Activated CD4-positive, CD25-positive, alpha-beta regulatory T cell treated with anti-CD3 and anti-CD28 coated beads, Interleukin-2, amount 50 U/mL, for 72 hours (primary cell): ENCODE results near the gene SAMD4B.
"Not testable (repeated sequence)": the region's sequence is repeated elsewhere in the genome, so short reads cannot be mapped to it uniquely, and the experiment has no call there.

Source experiments
- DNase-seq: peaks from one replicate; pipeline ENCODE4 v3.0.0; 2021

Gene SAMD4B

GRCh38 chr19:39372047-39372802, 30.0 kb downstream of the SAMD4B start:
- no peak for DNase-seq

DNA sequence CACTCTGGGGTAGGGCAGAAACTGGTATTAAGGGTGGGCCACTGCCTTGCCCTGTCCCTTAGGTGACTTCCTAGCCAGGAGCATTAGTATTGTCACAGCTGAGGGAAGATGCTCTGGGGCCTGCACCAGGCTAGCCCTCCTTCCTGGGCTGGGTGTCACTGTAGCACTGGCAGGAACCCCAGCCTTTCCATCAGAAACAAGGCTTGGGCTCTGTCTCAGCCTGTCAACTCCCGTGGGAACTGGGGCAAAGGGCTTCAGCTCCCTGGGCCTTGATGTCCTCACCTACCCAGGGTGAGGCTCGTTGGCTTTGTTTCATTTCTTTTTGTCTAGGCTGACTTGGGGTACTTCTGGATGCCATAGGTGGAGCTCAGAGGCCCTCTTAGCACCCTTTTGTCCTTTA, 30.7 kb downstream of the SAMD4B start:
- DNase-seq, result no peak

DNA sequence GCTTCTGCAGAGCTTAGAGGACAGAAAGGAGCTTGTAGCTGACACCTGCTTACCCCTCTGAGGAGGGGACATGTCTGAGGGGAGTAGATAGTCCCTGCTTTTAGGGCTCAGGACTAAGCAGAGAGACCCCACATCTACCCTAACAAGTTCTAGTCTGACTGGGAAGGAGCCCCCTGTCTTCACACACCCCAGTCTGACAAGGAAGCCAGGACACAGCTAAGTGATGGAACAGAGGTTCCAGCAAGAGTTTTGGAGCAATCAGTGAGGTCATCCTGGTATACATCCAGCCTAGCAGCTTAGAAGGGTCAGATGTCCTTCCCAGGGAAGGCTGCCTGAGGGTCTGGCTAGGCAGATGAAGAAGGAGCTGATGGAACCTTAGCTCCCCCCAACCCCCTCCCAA, 33.7 kb downstream of the SAMD4B start:
- DNase-seq, result no peak

- DNase-seq, result no peak
Measured at GRCh38 chr19:39377373-39378362, 35.4 kb downstream of the SAMD4B start.

GRCh38 chr19:39379366-39379765, 37.1 kb downstream of the SAMD4B start:
- DNase-seq, result not testable (repeated sequence)

- DNase-seq, result no peak
Measured at GRCh38 chr19:39379865-39380396, 37.7 kb downstream of the SAMD4B start.

DNA sequence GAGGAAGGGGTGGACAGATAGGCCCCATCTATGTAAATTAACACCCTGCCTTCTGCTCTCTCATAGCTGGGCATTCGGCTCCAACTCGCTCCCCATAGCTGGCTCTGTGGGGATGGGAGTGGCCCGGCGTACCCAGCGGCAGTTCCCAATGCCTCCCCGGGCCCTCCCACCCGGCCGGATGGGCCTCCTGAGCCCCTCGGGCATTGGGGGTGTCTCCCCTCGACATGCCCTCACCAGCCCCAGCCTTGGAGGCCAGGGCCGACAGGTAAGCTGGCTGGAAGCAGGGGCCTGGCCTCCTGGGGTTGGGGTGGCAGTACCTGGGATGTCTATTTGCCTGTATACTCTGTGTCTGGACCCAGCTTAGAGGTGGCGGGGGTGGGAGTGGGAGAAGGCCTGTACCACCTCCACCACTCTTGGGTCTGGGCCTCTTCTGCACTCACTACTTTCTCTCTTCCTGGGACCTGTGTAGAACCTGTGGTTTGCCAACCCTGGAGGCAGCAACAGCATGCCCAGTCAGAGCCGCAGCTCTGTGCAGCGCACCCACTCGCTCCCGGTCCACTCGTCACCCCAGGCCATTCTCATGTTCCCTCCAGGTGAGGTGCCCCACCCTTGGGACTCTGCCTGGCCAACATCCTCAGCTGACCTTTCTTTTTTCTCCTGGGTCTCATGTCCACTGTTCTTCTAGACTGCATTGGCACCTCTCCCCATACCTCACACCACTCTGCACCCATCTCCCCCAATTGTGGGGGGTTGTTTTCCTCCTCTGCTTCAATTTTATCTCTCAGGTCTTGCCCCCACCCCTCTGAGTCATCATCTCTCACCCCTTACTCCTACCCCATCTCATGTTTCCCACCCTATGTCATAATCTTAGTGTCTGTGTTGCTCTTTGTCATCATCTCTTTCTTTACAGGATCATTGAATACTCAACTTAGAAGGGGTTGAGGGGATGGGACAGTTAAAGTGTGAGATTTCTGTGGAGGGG, 38.6 kb downstream of the SAMD4B start:
- no peak for DNase-seq

DNA sequence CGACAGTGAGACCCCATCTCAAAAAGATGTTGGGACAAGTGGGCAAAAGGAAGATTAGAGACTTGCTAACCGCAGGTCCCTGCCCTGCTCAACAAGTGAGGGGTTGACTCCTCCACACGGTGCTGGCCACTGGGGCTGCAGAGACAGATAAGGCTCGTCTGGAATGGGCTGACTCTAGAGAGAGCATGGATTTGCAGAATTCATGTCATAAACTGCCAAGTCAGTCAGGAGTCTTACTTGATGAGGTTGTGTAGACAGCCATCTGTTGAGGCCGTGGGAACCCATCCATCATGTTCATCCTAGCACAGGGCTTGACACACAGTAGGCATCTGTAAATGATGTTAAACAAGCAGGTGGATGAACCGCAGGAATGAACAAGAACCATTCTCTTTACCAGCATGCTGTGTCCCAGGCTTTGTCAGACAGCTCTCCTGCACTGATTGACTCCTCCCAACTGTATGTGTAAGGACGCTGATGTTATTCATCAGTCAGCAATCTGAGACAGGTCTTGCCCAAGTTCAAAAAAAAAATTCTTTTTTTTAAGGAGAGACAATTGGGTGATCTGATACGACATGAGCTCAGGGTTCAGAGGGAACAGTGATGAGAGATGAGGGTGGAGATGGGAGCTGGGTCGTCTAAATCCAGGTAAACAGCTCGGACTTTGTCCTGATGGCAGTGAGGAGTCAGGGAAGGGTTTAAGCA, 39.8 kb downstream of the SAMD4B start:
- DNase-seq, result no peak

- no peak for DNase-seq
Measured at GRCh38 chr19:39382991-39383828, 41.0 kb downstream of the SAMD4B start.

GRCh38 chr19:39384839-39385568, 42.8 kb downstream of the SAMD4B start:
- DNase-seq, result no peak

DNA sequence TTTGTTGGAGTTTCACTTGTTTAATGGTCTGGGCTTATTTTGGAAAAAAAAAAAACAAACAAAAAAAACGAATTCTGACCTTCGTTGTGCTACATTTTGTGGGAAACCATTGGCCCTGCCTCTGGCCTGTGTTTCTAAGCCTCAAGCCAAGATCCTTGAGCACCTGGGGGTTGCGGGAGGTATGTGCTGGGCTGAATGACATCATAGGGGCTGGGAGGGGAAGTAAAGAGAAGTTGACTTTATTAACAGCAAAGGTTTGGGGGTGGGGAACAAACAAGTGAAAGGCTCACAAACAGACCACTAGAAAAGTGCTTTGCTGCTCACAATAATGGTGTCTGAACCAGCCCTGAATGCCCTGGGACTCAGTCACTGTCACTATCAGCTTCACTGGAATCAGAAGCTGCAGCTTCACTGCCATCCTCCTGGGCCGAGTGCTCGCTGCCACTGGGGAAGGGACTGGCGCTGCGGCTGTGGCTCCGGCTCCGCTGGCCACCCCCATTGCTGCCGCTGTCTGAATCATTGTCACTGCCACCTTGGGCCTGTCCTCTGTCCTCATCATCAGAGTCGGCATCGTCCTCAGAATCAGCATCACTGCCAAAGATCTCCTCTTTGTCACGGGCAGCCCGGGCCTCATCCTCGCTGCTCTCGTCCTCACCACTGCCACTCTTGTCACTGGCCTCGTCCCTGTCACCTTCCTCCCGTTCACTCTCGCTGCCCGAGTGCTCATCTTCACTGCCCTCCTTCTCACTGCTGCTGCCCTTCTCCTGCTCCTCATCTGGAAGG, 43.6 kb downstream of the SAMD4B start:
- no peak for DNase-seq

- no peak for DNase-seq
Measured at GRCh38 chr19:39386557-39386956, 44.3 kb downstream of the SAMD4B start.

GRCh38 chr19:39388657-39389056, 46.4 kb downstream of the SAMD4B start:
- no peak for DNase-seq

DNA sequence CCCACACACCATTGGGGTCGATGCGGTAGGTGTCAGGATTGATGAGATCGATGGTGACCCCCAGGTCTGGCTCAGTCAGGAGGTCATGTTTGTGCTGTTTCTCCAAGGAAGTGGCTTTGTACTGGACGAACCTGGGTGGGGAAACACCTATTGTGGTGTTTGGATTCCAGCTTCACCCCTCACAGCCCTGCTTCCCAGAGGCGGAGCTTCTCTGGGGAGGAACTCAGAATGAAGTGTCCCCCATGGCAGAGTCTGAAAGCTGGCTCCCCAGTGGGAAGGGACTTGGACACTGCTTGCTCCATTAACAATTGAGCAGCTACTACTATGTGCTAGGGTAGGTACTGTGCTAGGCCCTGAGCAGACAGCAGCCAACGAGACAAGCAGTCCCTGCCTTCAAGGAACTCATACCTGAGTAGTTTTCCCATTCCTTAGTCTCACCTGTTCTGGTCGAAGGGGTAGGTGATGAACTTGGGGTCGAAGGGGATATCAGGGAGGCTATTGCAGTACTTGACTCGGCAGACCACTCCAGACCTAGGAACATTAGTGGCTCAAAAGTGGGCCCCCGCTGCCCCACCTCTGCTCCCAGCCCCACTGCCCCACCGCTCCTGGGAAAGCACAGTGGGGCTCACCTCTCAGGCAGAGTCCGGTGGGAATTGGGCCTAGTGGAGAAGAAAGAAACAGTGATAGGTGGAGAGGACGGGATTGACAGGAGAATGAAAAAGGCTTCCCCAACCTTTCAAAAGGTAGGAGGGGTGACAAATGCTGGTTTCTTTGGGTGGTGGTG, 47.6 kb downstream of the SAMD4B start:
- no peak for DNase-seq

DNA sequence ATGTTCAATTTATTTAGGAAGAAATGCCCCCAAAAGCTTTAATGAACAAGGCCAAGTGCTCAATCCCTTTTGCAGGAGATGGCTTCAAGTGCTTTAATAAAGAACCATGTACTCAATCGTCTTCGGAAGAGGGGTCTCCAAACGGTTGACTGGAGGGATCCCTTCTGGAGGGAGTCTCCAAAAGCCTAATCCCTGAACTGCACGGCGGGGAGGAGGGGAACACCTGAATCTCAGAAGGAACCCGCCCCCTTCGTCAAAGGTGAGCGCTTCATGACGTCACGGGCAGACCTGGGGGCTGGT, 48.2 kb downstream of the SAMD4B start:
- no peak for DNase-seq

GRCh38 chr19:39390751-39391437, 48.7 kb downstream of the SAMD4B start, which contains the start of the genes MED29 and PAF1:
Gene MED29 (plus strand): TSS chr19:39391378. CDS start chr19:39391423, 45 bp downstream.
Gene PAF1 (minus strand): TSS chr19:39391106. CDS start chr19:39390864, 242 bp downstream.
- DNase-seq, result peak; percentile 91
